Measurements from ENCODE around the gene NEB.

DNA sequence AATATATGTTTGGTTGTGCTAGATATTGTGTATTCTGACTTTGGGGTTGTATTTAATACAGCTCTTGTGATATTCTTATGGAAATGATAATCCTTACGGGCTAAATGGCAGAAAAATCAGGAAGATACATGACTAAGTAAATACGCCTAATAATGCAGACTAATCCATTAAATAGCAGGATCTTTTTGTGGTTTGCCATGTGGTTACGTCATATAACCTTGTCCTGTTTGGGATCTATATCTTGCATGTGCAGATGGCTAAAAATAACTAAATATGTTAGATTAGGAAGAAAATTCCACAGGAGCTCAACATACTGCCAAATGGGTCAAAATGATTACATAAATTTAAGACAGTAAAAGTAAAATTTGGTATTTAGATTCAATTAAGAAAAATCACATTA lies 83.0 kb downstream of the NEB start:
- TF ChIP-seq, protein P1, sequence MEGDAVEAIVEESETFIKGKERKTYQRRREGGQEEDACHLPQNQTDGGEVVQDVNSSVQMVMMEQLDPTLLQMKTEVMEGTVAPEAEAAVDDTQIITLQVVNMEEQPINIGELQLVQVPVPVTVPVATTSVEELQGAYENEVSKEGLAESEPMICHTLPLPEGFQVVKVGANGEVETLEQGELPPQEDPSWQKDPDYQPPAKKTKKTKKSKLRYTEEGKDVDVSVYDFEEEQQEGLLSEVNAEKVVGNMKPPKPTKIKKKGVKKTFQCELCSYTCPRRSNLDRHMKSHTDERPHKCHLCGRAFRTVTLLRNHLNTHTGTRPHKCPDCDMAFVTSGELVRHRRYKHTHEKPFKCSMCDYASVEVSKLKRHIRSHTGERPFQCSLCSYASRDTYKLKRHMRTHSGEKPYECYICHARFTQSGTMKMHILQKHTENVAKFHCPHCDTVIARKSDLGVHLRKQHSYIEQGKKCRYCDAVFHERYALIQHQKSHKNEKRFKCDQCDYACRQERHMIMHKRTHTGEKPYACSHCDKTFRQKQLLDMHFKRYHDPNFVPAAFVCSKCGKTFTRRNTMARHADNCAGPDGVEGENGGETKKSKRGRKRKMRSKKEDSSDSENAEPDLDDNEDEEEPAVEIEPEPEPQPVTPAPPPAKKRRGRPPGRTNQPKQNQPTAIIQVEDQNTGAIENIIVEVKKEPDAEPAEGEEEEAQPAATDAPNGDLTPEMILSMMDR (conservative IDR thresholded peaks at IDR 0.05; ENCODE audit: low read depth, low read length), result no peak
- TF ChIP-seq RFX5 (IDR thresholded peaks at IDR 0.05; ENCODE audit: low read depth, low read length), result no peak
- no peak for TF ChIP-seq MXI1 (IDR thresholded peaks at IDR 0.05; ENCODE audit: borderline replicate concordance, low read depth, low read length)
- no peak for TF ChIP-seq POLR2A (IDR thresholded peaks at IDR 0.05; ENCODE audit: low read depth, low read length)
- no peak for TF ChIP-seq SMC3 (IDR thresholded peaks at IDR 0.05; ENCODE audit: low read depth, low read length)
- TF ChIP-seq CHD1 (IDR thresholded peaks at IDR 0.05; ENCODE audit: low read depth, low read length), result no peak
- TF ChIP-seq NFE2L2 (IDR thresholded peaks at IDR 0.05; ENCODE audit: low read depth, low read length), result no peak
- no peak for TF ChIP-seq CEBPB (IDR thresholded peaks at IDR 0.05; ENCODE audit: low read depth, low read length)
- TF ChIP-seq, protein P2, sequence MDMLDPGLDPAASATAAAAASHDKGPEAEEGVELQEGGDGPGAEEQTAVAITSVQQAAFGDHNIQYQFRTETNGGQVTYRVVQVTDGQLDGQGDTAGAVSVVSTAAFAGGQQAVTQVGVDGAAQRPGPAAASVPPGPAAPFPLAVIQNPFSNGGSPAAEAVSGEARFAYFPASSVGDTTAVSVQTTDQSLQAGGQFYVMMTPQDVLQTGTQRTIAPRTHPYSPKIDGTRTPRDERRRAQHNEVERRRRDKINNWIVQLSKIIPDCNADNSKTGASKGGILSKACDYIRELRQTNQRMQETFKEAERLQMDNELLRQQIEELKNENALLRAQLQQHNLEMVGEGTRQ (IDR thresholded peaks at IDR 0.05; ENCODE audit: low read depth, low read length), result no peak
- TF ChIP-seq RAD21 (IDR thresholded peaks at IDR 0.05; ENCODE audit: low read length), result no peak

Measured in IMR-90 (cell line).